Activated CD8-positive, alpha-beta T cell treated with anti-CD3 and anti-CD28 coated beads for 36 hours (primary cell): ENCODE measurements around the gene DDX52. TPM values are rescaled to one million over a fixed set of nuclear protein-coding genes. Genes with fewer than 3 reads are reported as not detected.

Source experiments
- ATAC-seq: fragments of 200-7000 bp; cut with Tn5 transposase; one replicate; pipeline ENCODE4 v1.10.0; 2021; ENCODE audit warnings: mild to moderate bottlenecking, moderate library complexity
- CTCF ChIA-PET: fragments of 350-600 bp; sonication (Branson Sonifier 250); formaldehyde crosslinking; loops from one replicate; lab custom pipeline; 2021; ENCODE audit warnings: antibody characterized with exemption; lab: Charles Lee
- POLR2A ChIA-PET: fragments of 350-600 bp; sonication (Branson Sonifier 250); formaldehyde crosslinking; loops from one replicate; lab custom pipeline; 2021; ENCODE audit warnings: antibody characterized with exemption; lab: Charles Lee
- DNase-seq: peaks from one replicate; pipeline ENCODE4 v3.0.0-alpha.2; 2020
- H3K27ac Mint-ChIP-seq: one replicate; pipeline ENCODE4 v1.8.0; 2021; ENCODE audit warnings: mild to moderate bottlenecking, mixed read lengths
- H3K27me3 Mint-ChIP-seq: one replicate; pipeline ENCODE4 v1.8.0; 2021; ENCODE audit warnings: mixed read lengths
- H3K36me3 Mint-ChIP-seq: one replicate; pipeline ENCODE4 v1.8.0; 2021; ENCODE audit warnings: low read depth, mixed read lengths
- H3K4me1 Mint-ChIP-seq: one replicate; pipeline ENCODE4 v1.8.0; 2021; ENCODE audit warnings: low read depth, mixed read lengths
- H3K4me3 Mint-ChIP-seq: one replicate; pipeline ENCODE4 v1.8.0; 2021; ENCODE audit warnings: mild to moderate bottlenecking, moderate library complexity, mixed read lengths
- H3K9me3 Mint-ChIP-seq: one replicate; pipeline ENCODE4 v1.8.0; 2021; ENCODE audit warnings: mixed read lengths
- CTCF ChIP-seq: fragments of 200-600 bp; IDR thresholded peaks from one replicate; pipeline ENCODE4 v1.8.0; 2022; ENCODE audit warnings: antibody characterized with exemption, mild to moderate bottlenecking
- intact Hi-C: fragments of 100-400 bp; cut with micrococcal nuclease; formaldehyde crosslinking; loops from one replicate; pipeline ENCODE4 v1.10.0; 2022
- total RNA-seq, 2 experiments: library from RNA; stranded (reverse); gene quantifications; one replicate each; pipeline ENCODE4 v1.2.3, GENCODE V29; 2021

Gene DDX52
- total RNA-seq, 2 experiments from 2014 or later: 33.1 to 34.5 TPM

GRCh38 chr17:37673386-37673785, 30.1 kb upstream of the DDX52 start:
- TF ChIP-seq CTCF: no peak
- intact Hi-C loops: no loop called here
- ATAC-seq (no peak), DNase-seq (no peak)
- ChIA-PET POLR2A (no interaction called here), CTCF (no interaction called here)
- H3K4me3 Mint-ChIP-seq: no peak overlapping the region
- H3K27ac Mint-ChIP-seq: no peak overlapping the region
- no peaks in the 10 kb centered on the region for H3K4me1 Mint-ChIP-seq
- H3K36me3 Mint-ChIP-seq: peaks cover under 1% of the 10 kb centered on the region
- peaks cover 12% of the 10 kb centered on the region for H3K27me3 Mint-ChIP-seq
- peaks cover 1% of the 10 kb centered on the region for H3K9me3 Mint-ChIP-seq

GRCh38 chr17:37672548-37673078, 29.4 kb upstream of the DDX52 start:
- POLR2A ChIA-PET: interaction anchor here (1.2 kb wide), 1 partner anchor 11 kb away, joined by 3 read pairs; no protein-coding TSS in a partner anchor

GRCh38 chr17:37671824-37672547, 28.7 kb upstream of the DDX52 start:
- H3K27ac Mint-ChIP-seq: no peak overlapping the region
- ATAC-seq (no peak), DNase-seq (no peak)
- ChIA-PET POLR2A (interaction anchor here (1.2 kb wide), 1 partner anchor 10 kb away, joined by 3 read pairs; no protein-coding TSS in a partner anchor), CTCF (interaction anchor here (0.9 kb wide), 1 partner anchor 120 kb away, joined by 4 read pairs; no protein-coding TSS in a partner anchor)
- H3K36me3 Mint-ChIP-seq: no peaks in the 10 kb centered on the region
- H3K9me3 Mint-ChIP-seq: no peaks in the 10 kb centered on the region
- TF ChIP-seq CTCF: no peak
- peaks cover 9% of the 10 kb centered on the region for H3K27me3 Mint-ChIP-seq
- no peak overlapping the region for H3K4me3 Mint-ChIP-seq
- intact Hi-C loops: no loop called here
- H3K4me1 Mint-ChIP-seq: no peaks in the 10 kb centered on the region

More at GRCh38 chr17:37672548-37673078, 29.4 kb upstream of the DDX52 start:
- no peaks in the 10 kb centered on the region for H3K4me1 Mint-ChIP-seq
- H3K36me3 Mint-ChIP-seq: no peaks in the 10 kb centered on the region
- H3K27me3 Mint-ChIP-seq: peaks cover 12% of the 10 kb centered on the region
- no peak overlapping the region for H3K27ac Mint-ChIP-seq
- no peak for TF ChIP-seq CTCF
- DNase-seq: no peak
- H3K4me3 Mint-ChIP-seq: no peak overlapping the region
- no peak for ATAC-seq
- CTCF ChIA-PET: interaction anchor here (0.9 kb wide), 1 partner anchor 119 kb away, joined by 4 read pairs; no protein-coding TSS in a partner anchor
- no peaks in the 10 kb centered on the region for H3K9me3 Mint-ChIP-seq
- intact Hi-C loops: no loop called here

- no peak for DNase-seq
- ChIA-PET POLR2A (interaction anchor here (0.6 to 1.2 kb wide), 2 partner anchors 9 to 27 kb away, joined by 3 read pairs; no protein-coding TSS in a partner anchor), CTCF (no interaction called here)
- no peak for ATAC-seq
- H3K27me3 Mint-ChIP-seq: peaks cover 3% of the 10 kb centered on the region
- no peak overlapping the region for H3K27ac Mint-ChIP-seq
- no peaks in the 10 kb centered on the region for H3K4me1 Mint-ChIP-seq
- no peaks in the 10 kb centered on the region for H3K9me3 Mint-ChIP-seq
- no peak overlapping the region for H3K4me3 Mint-ChIP-seq
- H3K36me3 Mint-ChIP-seq: no peaks in the 10 kb centered on the region
- intact Hi-C loops: no loop called here
- no peak for TF ChIP-seq CTCF
Observed at GRCh38 chr17:37671028-37671823, 28.0 kb upstream of the DDX52 start.
